Gastrocnemius medialis (tissue), 4 donors: Measurements from ENCODE around the gene DZIP1. TPM values are rescaled to one million over a fixed set of nuclear protein-coding genes. Genes with fewer than 3 reads are reported as not detected.

Experiments
- ATAC-seq, 2 donors: fragments of 150-250 bp; one replicate each; pipeline ENCODE4 v1.9.1; 2016
- DNase-seq, 2 donors: peaks; one replicate each; pipeline ENCODE4 v3.0.0-alpha.2; 2019
- H3K27ac ChIP-seq, 4 donors: fragments of 200-600 bp; sonication (generic); 1 replicate in 1 of 4; 2 replicates in 3 of 4; pipeline ENCODE4 v1.5.1; 2016 to 2018; ENCODE audit warnings: mild to moderate bottlenecking in 2 of 4, moderate library complexity in 1 of 4
- H3K27me3 ChIP-seq, 3 donors: fragments of 200-600 bp; sonication (generic) in 2 of 3; 1 replicate in 1 of 3; 2 replicates in 2 of 3; pipeline versions ENCODE4 v1.5.1 to v1.6.0; 2016 to 2019; ENCODE audit warnings: mild to moderate bottlenecking in 1 of 3, moderate library complexity in 1 of 3
- H3K36me3 ChIP-seq, 2 donors: fragments of 200-600 bp; sonication (generic) in 1 of 2; one replicate each; pipeline ENCODE4 v1.5.1; 2017 to 2018
- H3K4me1 ChIP-seq, 2 donors: fragments of 200-600 bp; sonication (generic) in 1 of 2; one replicate each; pipeline ENCODE4 v1.5.1; 2016 to 2017; ENCODE audit warnings: mild to moderate bottlenecking in 2 of 2
- H3K4me3 ChIP-seq, 4 donors: fragments of 200-600 bp; sonication (generic) in 3 of 4; 1 replicate in 1 of 4; 2 replicates in 3 of 4; pipeline ENCODE4 v1.5.1; 2016 to 2019; ENCODE audit warnings: mild to moderate bottlenecking in 2 of 4
- H3K9me3 ChIP-seq, 3 donors: fragments of 200-600 bp; sonication (generic) in 2 of 3; 1 replicate in 1 of 3; 2 replicates in 2 of 3; pipeline ENCODE4 v1.5.1; 2016 to 2019
- POLR2A ChIP-seq, 2 donors: fragments of 450-650 bp; IDR thresholded peaks; one replicate each; pipeline ENCODE4 v1.6.1; 2017; ENCODE audit warnings: antibody characterized with exemption in 2 of 2, mild to moderate bottlenecking in 2 of 2, moderate library complexity in 2 of 2
- in situ Hi-C, 4 donors: fragments of 200-750 bp; cut with MboI; loops; one replicate each; pipeline versions ENCODE4 v1.15.0 to v1.8.0; 2017; ENCODE audit warnings: low sequenced_read_pairs in 4 of 4
- intact Hi-C: fragments of 100-400 bp; cut with DNase I; formaldehyde crosslinking; loops from one replicate; pipeline ENCODE4 v1.15.1; 2023; ENCODE audit warnings: low total_unique reads
- total RNA-seq, 4 donors: library from RNA; depleted of rRNA; stranded (reverse); fragments of >200 nt; gene quantifications; one replicate each; pipeline versions ENCODE4 v1.1.0 to v1.2.3, GENCODE V29; 2016
- TF ChIP-seq, protein P1 (sequence below), 5 experiments: fragments of 450-650 bp in 3 of 5; fragments of 200-600 bp in 2 of 5; sonication (generic) in 2 of 5; IDR thresholded peaks in 4 of 5; conservative IDR thresholded peaks in 1 of 5; 1 replicate in 4 of 5; 2 replicates in 1 of 5; pipeline ENCODE4 v1.5.1; 2016 to 2019; ENCODE audit warnings: antibody characterized with exemption in 5 of 5, mild to moderate bottlenecking in 3 of 5, moderate library complexity in 3 of 5

Gene DZIP1
- total RNA-seq, 4 donors from 2014 or later, result 0.22 to 5.6 (median 2.2) TPM

DNA sequence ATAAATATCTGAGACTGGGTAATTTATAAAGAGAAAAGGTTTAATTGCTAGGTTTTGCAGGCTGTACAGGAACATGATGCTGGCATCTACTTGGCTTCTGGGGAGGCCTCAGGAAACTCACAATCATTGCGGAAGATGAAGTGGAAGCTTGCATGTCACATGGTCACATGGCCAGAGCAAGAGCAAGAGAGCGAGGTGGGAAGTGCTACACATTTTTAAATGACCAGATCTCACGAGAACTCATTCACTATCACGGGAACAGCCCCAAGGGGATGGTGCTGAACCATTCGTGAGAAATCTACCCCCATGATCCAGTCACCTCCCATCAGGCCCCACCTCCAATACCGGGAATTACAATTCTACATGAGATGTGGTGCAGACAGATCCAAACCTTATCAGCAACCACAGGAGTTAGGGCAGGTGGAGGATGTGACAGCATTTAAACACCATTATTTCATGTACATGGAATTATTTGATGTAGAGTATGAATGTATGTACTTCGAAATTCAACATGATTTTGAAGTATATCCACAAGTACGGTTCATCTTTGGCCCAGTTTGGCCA is 102.5 kb downstream of the DZIP1 start:
- intact Hi-C loops, result loop anchor here (5.0 kb wide), 1 partner anchor 135 kb away; the partner anchor contains the start of gene DNAJC3
- Histone ChIP-seq H3K9me3 (no peaks in the 10 kb centered on the region), H3K4me1 (peaks cover 16 to 27% of the 10 kb centered on the region in 2 donors), H3K4me3 (no peak overlapping the region), H3K27me3 (no peaks in the 10 kb centered on the region), H3K36me3 (no peaks in the 10 kb centered on the region), H3K27ac (no peak overlapping the region)
- ATAC-seq (no peak), DNase-seq (no peak)
- no peak for TF ChIP-seq POLR2A (IDR thresholded peaks at IDR 0.05)
- TF ChIP-seq, protein P1, sequence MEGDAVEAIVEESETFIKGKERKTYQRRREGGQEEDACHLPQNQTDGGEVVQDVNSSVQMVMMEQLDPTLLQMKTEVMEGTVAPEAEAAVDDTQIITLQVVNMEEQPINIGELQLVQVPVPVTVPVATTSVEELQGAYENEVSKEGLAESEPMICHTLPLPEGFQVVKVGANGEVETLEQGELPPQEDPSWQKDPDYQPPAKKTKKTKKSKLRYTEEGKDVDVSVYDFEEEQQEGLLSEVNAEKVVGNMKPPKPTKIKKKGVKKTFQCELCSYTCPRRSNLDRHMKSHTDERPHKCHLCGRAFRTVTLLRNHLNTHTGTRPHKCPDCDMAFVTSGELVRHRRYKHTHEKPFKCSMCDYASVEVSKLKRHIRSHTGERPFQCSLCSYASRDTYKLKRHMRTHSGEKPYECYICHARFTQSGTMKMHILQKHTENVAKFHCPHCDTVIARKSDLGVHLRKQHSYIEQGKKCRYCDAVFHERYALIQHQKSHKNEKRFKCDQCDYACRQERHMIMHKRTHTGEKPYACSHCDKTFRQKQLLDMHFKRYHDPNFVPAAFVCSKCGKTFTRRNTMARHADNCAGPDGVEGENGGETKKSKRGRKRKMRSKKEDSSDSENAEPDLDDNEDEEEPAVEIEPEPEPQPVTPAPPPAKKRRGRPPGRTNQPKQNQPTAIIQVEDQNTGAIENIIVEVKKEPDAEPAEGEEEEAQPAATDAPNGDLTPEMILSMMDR (IDR thresholded peaks at IDR 0.05 in 4 of 5, conservative IDR thresholded peaks at IDR 0.05 in 1 of 5), result no peak
- in situ Hi-C loops, result no loop called here

DNA sequence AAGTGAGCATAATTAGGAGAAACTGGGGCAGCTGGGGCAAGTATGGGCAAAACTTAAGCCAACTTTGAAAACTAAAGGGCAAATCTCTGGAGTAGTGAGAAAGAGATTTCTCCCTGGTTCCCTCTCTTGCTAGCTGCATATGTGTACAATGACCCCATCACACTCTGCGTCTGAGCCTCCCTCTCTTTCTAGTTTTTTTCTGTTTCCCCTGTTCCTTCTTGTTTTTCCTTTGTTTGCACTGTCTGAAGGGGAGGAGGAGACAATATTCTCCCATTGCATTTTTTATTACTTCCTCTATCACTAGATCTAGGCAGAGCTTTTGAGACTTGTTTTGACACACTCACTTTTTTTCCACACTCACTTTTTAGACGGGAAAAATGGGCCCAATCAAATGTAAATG is 103.2 kb downstream of the DZIP1 start:
- intact Hi-C loops, result loop anchor here (5.0 kb wide), 1 partner anchor 136 kb away; the partner anchor contains the start of gene DNAJC3
- in situ Hi-C loops, result no loop called here
- Histone ChIP-seq H3K27me3 (no peaks in the 10 kb centered on the region), H3K27ac (peak overlapping the region in 3 of 4 donors; percentile 50 to 61 (median 56)), H3K9me3 (no peaks in the 10 kb centered on the region), H3K36me3 (no peaks in the 10 kb centered on the region), H3K4me3 (no peak overlapping the region), H3K4me1 (peaks cover 19 to 32% of the 10 kb centered on the region in 2 donors)
- no peak for TF ChIP-seq POLR2A (IDR thresholded peaks at IDR 0.05)
- TF ChIP-seq, protein P1 (IDR thresholded peaks at IDR 0.05 in 4 of 5, conservative IDR thresholded peaks at IDR 0.05 in 1 of 5), result no peak
- ATAC-seq (peak in 1 of 2 donors; percentile 35), DNase-seq (no peak)

DNA sequence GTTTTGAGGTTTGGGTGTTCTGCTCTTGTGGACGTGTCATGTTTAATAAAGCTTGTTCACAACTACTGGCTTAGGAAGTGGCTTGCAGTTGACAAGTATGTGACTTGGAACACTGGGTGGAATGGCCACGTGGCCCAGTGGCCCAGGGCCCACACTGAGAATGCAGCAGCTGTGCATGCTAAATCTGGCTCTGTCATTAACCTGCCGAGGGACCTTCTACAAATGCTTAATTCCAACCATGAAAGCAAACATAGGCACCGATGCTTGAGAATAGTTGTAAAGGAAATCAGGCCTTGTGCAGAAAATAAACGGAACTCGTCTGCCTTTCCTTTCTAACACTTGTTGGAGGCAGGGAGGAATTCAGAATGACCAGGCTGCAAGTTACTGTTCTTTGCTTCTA is 103.6 kb downstream of the DZIP1 start:
- intact Hi-C loops (loop anchor here (5.0 kb wide), 1 partner anchor 136 kb away; the partner anchor contains the start of gene DNAJC3), in situ Hi-C loops (no loop called here)
- H3K27me3 ChIP-seq, result no peaks in the 10 kb centered on the region
- no peak overlapping the region for H3K4me3 ChIP-seq
- no peaks in the 10 kb centered on the region for H3K9me3 ChIP-seq
- peak overlapping the region; percentile 60 to 70 (median 64) for H3K27ac ChIP-seq
- peaks cover 19 to 32% of the 10 kb centered on the region in 2 donors for H3K4me1 ChIP-seq
- H3K36me3 ChIP-seq, result no peaks in the 10 kb centered on the region
- no peak for TF ChIP-seq POLR2A (IDR thresholded peaks at IDR 0.05)
- TF ChIP-seq, protein P1 (IDR thresholded peaks at IDR 0.05 in 4 of 5, conservative IDR thresholded peaks at IDR 0.05 in 1 of 5), result no peak
- ATAC-seq (peak; percentile 99), DNase-seq (peak; percentile 70 to 78)

DNA sequence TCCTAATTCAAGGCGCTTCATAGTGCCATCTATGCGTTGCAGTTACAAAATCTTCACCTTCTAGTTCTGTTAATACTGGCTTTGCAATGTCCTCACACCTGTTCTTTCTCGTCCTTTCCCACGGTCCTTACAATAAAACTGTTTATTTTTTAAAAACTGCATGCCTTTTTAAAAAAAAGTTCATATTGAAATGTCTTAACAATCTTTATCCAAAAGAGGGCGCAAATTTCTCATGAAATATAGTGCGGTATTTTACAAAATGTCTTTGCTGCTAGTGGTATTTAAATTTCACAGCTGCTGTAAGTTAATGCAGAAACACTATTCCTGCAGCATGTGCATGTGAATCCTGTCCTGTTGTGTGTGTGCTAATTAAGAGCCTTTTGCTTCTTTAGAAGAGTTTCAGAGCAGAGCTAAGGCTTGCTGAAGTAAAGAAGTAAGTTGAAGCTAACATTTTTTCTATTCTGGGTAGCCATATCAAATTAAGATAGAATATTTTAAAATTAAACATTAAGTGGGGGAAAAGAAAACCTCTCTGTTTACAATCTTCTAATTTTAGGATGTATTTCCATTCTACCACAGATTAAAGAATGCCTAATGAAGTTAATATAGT is 107.8 kb downstream of the DZIP1 start:
- TF ChIP-seq POLR2A (IDR thresholded peaks at IDR 0.05), result no peak
- TF ChIP-seq, protein P1 (IDR thresholded peaks at IDR 0.05 in 4 of 5, conservative IDR thresholded peaks at IDR 0.05 in 1 of 5), result peak in 1 of 5 experiments; percentile 38
- in situ Hi-C loops, result loop anchor here in 1 of 4 donors (10.0 kb wide), 1 partner anchor 128 kb away; no protein-coding TSS in a partner anchor
- no peak for DNase-seq

More for the DNA sequence above, 107.8 kb downstream of the DZIP1 start:
- no peak overlapping the region for H3K27ac ChIP-seq
- H3K27me3 ChIP-seq, result no peaks in the 10 kb centered on the region
- no peak for ATAC-seq
- H3K36me3 ChIP-seq, result no peaks in the 10 kb centered on the region
- no peak overlapping the region for H3K4me3 ChIP-seq
- intact Hi-C loops, result no loop called here
- H3K9me3 ChIP-seq, result no peaks in the 10 kb centered on the region
- peaks cover 19 to 32% of the 10 kb centered on the region in 2 donors for H3K4me1 ChIP-seq
